Esophagus muscularis mucosa (tissue), 3 donors: ENCODE measurements around the gene EPHB1.

ENCODE experiments used
- EP300 ChIP-seq: sonication (generic); formaldehyde crosslinking; IDR thresholded peaks from one replicate; pipeline ENCODE4 v1.6.1; 2017; ENCODE audit warnings: antibody characterized with exemption
- TF ChIP-seq, protein P1 (sequence below), 3 experiments: fragments of 200-600 bp in 2 of 3; fragments of 450-650 bp in 1 of 3; sonication (generic) in 2 of 3; IDR thresholded peaks; one replicate each; pipeline ENCODE4 v1.5.1; 2017 to 2019; ENCODE audit warnings: antibody characterized with exemption in 3 of 3, mild to moderate bottlenecking in 2 of 3, moderate library complexity in 1 of 3

DNA sequence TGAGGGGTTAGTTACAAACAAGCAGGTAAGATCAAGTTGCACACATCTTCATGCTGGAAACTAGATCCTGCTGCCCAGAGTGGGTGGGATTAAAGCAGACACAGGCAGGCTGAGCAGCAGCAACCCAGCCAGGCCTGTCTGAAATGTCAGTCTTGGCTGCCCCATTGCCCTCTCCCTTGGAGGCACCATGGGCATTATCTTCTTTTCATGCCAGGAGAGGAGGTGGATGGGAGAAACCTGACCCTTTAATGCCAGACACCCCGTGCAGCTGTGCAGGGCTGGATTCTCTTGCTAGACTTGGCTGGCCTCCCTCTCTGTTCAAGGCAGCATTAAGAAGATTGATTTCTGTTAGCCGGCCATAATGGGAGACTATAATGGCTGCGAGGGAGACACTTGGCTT is 23.0 kb upstream of the EPHB1 start:
- TF ChIP-seq, protein P1, sequence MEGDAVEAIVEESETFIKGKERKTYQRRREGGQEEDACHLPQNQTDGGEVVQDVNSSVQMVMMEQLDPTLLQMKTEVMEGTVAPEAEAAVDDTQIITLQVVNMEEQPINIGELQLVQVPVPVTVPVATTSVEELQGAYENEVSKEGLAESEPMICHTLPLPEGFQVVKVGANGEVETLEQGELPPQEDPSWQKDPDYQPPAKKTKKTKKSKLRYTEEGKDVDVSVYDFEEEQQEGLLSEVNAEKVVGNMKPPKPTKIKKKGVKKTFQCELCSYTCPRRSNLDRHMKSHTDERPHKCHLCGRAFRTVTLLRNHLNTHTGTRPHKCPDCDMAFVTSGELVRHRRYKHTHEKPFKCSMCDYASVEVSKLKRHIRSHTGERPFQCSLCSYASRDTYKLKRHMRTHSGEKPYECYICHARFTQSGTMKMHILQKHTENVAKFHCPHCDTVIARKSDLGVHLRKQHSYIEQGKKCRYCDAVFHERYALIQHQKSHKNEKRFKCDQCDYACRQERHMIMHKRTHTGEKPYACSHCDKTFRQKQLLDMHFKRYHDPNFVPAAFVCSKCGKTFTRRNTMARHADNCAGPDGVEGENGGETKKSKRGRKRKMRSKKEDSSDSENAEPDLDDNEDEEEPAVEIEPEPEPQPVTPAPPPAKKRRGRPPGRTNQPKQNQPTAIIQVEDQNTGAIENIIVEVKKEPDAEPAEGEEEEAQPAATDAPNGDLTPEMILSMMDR (IDR thresholded peaks at IDR 0.05), result no peak
- no peak for TF ChIP-seq EP300
